NCI-H748 (cell line): ENCODE data around the gene POTEI.
"Not testable (repeated sequence)": the region's sequence is repeated elsewhere in the genome, so short reads cannot be mapped to it uniquely, and the experiment has no call there.

Experiments
- DNase-seq: peaks from one replicate; lab custom pipeline; 2025; ENCODE audit not compliant: unreplicated experiment; lab: John Stamatoyannopoulos, UW

The POTEI gene

GRCh38 chr2:130491073-130491472 is 18.1 kb downstream of the POTEI start:
- not testable (repeated sequence) for DNase-seq

- DNase-seq: not testable (repeated sequence)
Measured at GRCh38 chr2:130455413-130455812, 53.7 kb downstream of the POTEI start.

GRCh38 chr2:130454712-130455083 is 54.4 kb downstream of the POTEI start:
- not testable (repeated sequence) for DNase-seq

GRCh38 chr2:130453955-130454711 is 55.0 kb downstream of the POTEI start:
- DNase-seq: not testable (repeated sequence)

DNA sequence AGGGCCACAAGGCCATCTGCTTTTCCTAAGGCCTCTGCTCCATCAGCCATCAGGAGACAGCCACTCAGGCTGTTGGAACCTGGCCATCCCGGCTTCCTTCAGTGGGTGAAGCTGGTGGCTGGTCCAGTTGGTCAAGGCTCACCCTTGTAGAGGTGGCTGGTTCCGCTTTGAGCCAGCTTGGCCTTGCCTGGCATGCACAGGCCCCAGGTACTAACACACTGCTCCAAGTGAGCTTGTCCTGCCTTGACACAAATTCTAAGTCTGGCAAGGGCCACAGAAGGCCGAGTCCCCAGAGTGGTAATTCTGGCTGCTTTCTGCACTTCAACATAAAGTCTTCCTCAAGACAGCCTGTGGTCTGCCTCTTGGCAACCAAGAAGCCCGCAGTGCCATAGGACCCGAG is 56.2 kb downstream of the POTEI start:
- DNase-seq: not testable (repeated sequence)

- not testable (repeated sequence) for DNase-seq
Measured at GRCh38 chr2:130451823-130452222, 57.3 kb downstream of the POTEI start.

GRCh38 chr2:130451278-130451677 is 57.9 kb downstream of the POTEI start:
- not testable (repeated sequence) for DNase-seq

DNA sequence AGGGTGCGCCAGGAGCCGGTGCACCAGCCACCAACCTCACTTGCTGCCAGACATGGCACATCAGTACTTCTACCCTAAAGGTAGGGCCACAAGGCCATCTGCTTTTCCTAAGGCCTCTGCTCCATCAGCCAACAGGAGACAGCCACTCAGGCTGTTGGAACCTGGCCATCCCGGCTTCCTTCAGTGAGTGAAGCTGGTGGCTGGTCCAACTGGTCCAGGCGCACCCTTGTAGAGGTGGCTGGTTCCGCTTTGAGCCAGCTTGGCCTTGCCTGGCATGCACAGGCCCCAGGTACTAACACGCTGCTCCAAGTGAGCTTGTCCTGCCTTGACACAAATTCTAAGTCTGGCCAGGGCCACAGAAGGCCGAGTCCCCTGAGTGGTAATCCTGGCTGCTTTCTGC is 58.8 kb downstream of the POTEI start:
- DNase-seq: not testable (repeated sequence)

- DNase-seq: not testable (repeated sequence)
Measured at GRCh38 chr2:130427631-130428030, 81.5 kb downstream of the POTEI start.

- not testable (repeated sequence) for DNase-seq
Measured at GRCh38 chr2:130418845-130419244, 90.3 kb downstream of the POTEI start.

DNA sequence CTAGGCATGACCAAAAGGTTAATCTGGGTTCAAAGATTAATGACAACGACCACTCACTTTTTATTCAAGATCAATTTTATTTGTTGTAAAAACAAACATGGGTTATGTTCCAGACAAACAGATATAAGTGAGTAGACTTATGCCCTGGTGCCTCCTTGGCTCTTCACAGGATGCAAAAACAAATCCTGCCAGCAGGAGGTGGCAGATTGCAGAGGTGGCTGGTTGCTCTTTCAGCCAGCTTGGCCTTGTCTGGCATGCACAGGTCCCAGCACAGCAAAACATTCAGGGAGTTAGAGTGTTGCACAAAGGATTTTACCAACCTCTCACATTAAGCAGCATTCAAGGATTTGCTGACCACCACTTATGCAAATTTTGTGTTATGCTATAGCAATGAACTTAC is 92.4 kb downstream of the POTEI start:
- not testable (repeated sequence) for DNase-seq
